Panc1 (cell line): Measurements from ENCODE around the gene ATG2B. TPM values are rescaled to one million over a fixed set of nuclear protein-coding genes. Genes with fewer than 3 reads are reported as not detected.

ENCODE experiments used
- ATAC-seq: fragments of 200-7000 bp; cut with Tn5 transposase; 2 replicates; pipeline ENCODE4 v1.9.1; 2020; ENCODE audit warnings: mild to moderate bottlenecking, moderate library complexity
- BruUV-seq: library from RNA; stranded (reverse); fragments of 400-500 nt; replicated peaks from 2 replicates; lab custom pipeline; 2021; lab: Mats Ljungman, UMichigan
- CTCF ChIA-PET: fragments of 300-600 bp; sonication (Branson Sonifier 250); formaldehyde crosslinking; loops from one replicate; lab custom pipeline; 2022; ENCODE audit warnings: antibody characterized with exemption; lab: Charles Lee
- POLR2A ChIA-PET: fragments of 300-600 bp; sonication (Branson Sonifier 250); formaldehyde crosslinking; loops from one replicate; lab custom pipeline; 2022; ENCODE audit warnings: antibody characterized with exemption; lab: Charles Lee
- DNase-seq: peaks from one replicate; pipeline ENCODE4 v3.0.0-alpha.2; 2010; ENCODE audit warnings: low read depth, low spot score
- H3K27ac ChIP-seq: 2 replicates; pipeline ENCODE4 v1.5.1; 2011; ENCODE audit warnings: mild to moderate bottlenecking, low read length, inconsistent platforms
- H3K27me3 ChIP-seq: fragments of 200-500 bp; sonication (Bioruptor generic); 2 replicates; pipeline ENCODE4 v1.6.0; 2014; ENCODE audit warnings: low read length, inconsistent platforms; ENCODE audit not compliant: control insufficient read depth, insufficient read depth
- H3K36me3 ChIP-seq: fragments of 200-500 bp; sonication (Bioruptor generic); 2 replicates; pipeline ENCODE4 v1.5.1; 2014; ENCODE audit warnings: inconsistent platforms, mild to moderate bottlenecking, low read length, moderate library complexity; ENCODE audit not compliant: control insufficient read depth, insufficient read depth
- H3K4me1 ChIP-seq: 2 replicates; pipeline ENCODE4 v1.5.1; 2011; ENCODE audit warnings: inconsistent platforms, mild to moderate bottlenecking, low read length, moderate library complexity; ENCODE audit not compliant: control insufficient read depth, insufficient read depth
- H3K4me3 ChIP-seq, 2 experiments: 2 replicates each; pipeline ENCODE4 v1.5.1; 2011 to 2012; ENCODE audit warnings: low read depth in 2 of 2, low read length in 2 of 2, mild to moderate bottlenecking in 2 of 2, inconsistent platforms in 1 of 2, moderate library complexity in 1 of 2
- H3K9me3 ChIP-seq: fragments of 200-500 bp; sonication (Bioruptor generic); 2 replicates; pipeline ENCODE4 v1.5.1; 2014; ENCODE audit warnings: low read depth, mild to moderate bottlenecking, inconsistent platforms, low read length, moderate library complexity; ENCODE audit not compliant: control insufficient read depth, insufficient read depth
- POLR2AphosphoS5 ChIP-seq: IDR thresholded peaks from 2 replicates; pipeline ENCODE4 v1.6.1; 2012; ENCODE audit warnings: mild to moderate bottlenecking, low read depth, low read length, moderate library complexity
- SIN3A ChIP-seq: IDR thresholded peaks from 2 replicates; pipeline ENCODE4 v1.6.1; 2012; ENCODE audit warnings: low read depth, mild to moderate bottlenecking, low read length, moderate library complexity, borderline replicate concordance; ENCODE audit not compliant: insufficient read depth
- TCF7L2 ChIP-seq: IDR thresholded peaks from 2 replicates; pipeline ENCODE4 v1.6.1; 2011; ENCODE audit warnings: mild to moderate bottlenecking, low read depth, low read length, inconsistent platforms
- in situ Hi-C: cut with HindIII; loops from 2 replicates; pipeline ENCODE4 v1.10.0; 2016; ENCODE audit warnings: low sequenced_read_pairs, low pct_unique_long_range_greater_than_20kb
- intact Hi-C: fragments of 100-400 bp; cut with micrococcal nuclease; formaldehyde crosslinking; loops from one replicate; pipeline ENCODE4 v1.10.0; 2022; ENCODE audit not compliant: unreplicated experiment
- total RNA-seq: library from RNA; stranded (reverse); gene quantifications from one replicate; pipeline ENCODE4 v1.2.1, GENCODE V29; 2021; ENCODE audit not compliant: unreplicated experiment
- TF ChIP-seq, protein P1 (sequence below), 2 experiments: IDR thresholded peaks; 2 replicates each; pipeline ENCODE4 v1.6.1; 2011 to 2012; ENCODE audit warnings: low read depth in 2 of 2, control low read depth in 1 of 2, low read length in 1 of 2, mild to moderate bottlenecking in 1 of 2, moderate library complexity in 1 of 2; ENCODE audit not compliant: insufficient read depth in 1 of 2

The ATG2B gene
- total RNA-seq, 1 experiment from 2014 or later, result 2.6 TPM

- CTCF ChIA-PET, result no interaction called here
- peak overlapping the region; percentile 66 for H3K27ac ChIP-seq
- H3K4me3 ChIP-seq, result peak overlapping the region; percentile 77 to 86
- BruUV-seq, result no TSS peak
- H3K4me1 ChIP-seq, result peaks cover 9% of the 10 kb centered on the region
- H3K9me3 ChIP-seq, result no peaks in the 10 kb centered on the region
- POLR2A ChIA-PET, result no interaction called here
- H3K36me3 ChIP-seq, result peaks cover 8% of the 10 kb centered on the region; the same call in 1 of the 2 replicates
- ATAC-seq (peak; percentile 36), DNase-seq (peak; percentile 56)
- TF ChIP-seq SIN3A (0 out of 2 replicates have a peak, but pooled peaks have one; percentile 30), POLR2AphosphoS5 (no peak)
- TF ChIP-seq, protein P1, sequence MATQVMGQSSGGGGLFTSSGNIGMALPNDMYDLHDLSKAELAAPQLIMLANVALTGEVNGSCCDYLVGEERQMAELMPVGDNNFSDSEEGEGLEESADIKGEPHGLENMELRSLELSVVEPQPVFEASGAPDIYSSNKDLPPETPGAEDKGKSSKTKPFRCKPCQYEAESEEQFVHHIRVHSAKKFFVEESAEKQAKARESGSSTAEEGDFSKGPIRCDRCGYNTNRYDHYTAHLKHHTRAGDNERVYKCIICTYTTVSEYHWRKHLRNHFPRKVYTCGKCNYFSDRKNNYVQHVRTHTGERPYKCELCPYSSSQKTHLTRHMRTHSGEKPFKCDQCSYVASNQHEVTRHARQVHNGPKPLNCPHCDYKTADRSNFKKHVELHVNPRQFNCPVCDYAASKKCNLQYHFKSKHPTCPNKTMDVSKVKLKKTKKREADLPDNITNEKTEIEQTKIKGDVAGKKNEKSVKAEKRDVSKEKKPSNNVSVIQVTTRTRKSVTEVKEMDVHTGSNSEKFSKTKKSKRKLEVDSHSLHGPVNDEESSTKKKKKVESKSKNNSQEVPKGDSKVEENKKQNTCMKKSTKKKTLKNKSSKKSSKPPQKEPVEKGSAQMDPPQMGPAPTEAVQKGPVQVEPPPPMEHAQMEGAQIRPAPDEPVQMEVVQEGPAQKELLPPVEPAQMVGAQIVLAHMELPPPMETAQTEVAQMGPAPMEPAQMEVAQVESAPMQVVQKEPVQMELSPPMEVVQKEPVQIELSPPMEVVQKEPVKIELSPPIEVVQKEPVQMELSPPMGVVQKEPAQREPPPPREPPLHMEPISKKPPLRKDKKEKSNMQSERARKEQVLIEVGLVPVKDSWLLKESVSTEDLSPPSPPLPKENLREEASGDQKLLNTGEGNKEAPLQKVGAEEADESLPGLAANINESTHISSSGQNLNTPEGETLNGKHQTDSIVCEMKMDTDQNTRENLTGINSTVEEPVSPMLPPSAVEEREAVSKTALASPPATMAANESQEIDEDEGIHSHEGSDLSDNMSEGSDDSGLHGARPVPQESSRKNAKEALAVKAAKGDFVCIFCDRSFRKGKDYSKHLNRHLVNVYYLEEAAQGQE (IDR thresholded peaks at IDR 0.05; ENCODE audit: insufficient read depth in 1 of 2, low read depth in 2 of 2, low read length in 1 of 2), result no peak
- in situ Hi-C loops, result no loop called here
- no peaks in the 10 kb centered on the region for H3K27me3 ChIP-seq
- intact Hi-C loops, result no loop called here
Measured at GRCh38 chr14:96362071-96362964, 823 bp downstream of the ATG2B start.

DNA sequence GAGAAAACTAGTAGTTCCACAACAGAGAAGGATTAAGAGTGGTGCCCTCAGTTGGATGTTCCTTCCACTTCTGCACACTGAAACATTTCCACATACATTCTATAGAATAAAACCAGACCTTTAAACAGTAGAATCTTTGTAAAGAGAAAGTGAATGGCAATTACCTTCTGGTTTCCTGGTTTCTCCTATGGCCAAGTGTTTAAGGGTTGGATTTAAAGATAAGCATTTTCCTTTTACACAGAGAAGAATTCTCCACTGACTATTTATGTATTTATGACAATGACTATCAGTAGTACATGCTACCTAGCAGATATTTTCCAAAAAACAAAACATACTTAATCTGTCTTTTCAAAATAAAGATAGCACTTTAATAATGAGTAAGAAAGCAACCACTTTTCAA, 3.2 kb downstream of the ATG2B start:
- no peak for ATAC-seq
- intact Hi-C loops (no loop called here), in situ Hi-C loops (no loop called here)

More for the DNA sequence above, 3.2 kb downstream of the ATG2B start:
- Histone ChIP-seq H3K36me3 (peaks cover 8% of the 10 kb centered on the region; the same call in 1 of the 2 replicates), H3K4me1 (peaks cover 12% of the 10 kb centered on the region), H3K9me3 (no peaks in the 10 kb centered on the region), H3K27me3 (no peaks in the 10 kb centered on the region), H3K4me3 (no peak overlapping the region), H3K27ac (no peak overlapping the region)
- BruUV-seq, result no TSS peak
- ChIA-PET CTCF (no interaction called here), POLR2A (no interaction called here)
- TF ChIP-seq POLR2AphosphoS5 (no peak), SIN3A (no peak), TCF7L2 (no peak)
- TF ChIP-seq, protein P1 (IDR thresholded peaks at IDR 0.05; ENCODE audit: insufficient read depth in 1 of 2, low read depth in 2 of 2, low read length in 1 of 2), result no peak
- no peak for DNase-seq
